ENCODE data around the gene WDR72. TPM values are rescaled to one million over a fixed set of nuclear protein-coding genes. Genes with fewer than 3 reads are reported as not detected.
"Not testable (repeated sequence)": the region's sequence is repeated elsewhere in the genome, so short reads cannot be mapped to it uniquely, and the experiment has no call there.

The WDR72 gene
- total RNA-seq, 1 donor from 2014 or later: 11.8 TPM

- DNase-seq (ENCODE audit: low read depth): no peak
These were observed 169.1 kb downstream of the WDR72 start for GRCh38 chr15:53590380-53590779.

DNA sequence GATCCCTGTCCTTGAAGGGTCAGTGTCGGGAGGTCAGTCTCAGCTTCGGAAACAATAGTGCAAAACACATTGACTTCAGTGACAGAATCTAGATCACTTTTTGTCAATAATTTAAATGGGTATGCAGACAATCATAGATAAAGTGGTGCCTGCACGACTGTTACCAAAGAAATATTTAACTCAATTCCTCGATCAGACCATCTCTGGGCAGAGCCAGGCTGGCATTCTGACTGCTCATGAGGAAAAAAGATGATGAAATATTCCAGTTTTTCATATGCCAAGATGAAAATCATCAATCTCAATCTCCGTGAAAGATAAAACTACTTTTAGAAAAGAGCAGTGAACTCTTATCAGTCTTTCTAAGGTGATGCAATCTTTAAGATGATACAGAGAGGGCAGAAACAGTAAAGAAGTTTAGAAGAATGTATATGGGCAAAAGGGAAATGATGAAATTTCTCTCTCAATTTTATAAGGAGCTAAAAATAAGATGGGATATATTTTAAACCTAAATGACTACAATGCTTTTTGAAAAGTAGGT lies 169.9 kb downstream of the WDR72 start:
- no peak for DNase-seq (ENCODE audit: low read depth)

DNA sequence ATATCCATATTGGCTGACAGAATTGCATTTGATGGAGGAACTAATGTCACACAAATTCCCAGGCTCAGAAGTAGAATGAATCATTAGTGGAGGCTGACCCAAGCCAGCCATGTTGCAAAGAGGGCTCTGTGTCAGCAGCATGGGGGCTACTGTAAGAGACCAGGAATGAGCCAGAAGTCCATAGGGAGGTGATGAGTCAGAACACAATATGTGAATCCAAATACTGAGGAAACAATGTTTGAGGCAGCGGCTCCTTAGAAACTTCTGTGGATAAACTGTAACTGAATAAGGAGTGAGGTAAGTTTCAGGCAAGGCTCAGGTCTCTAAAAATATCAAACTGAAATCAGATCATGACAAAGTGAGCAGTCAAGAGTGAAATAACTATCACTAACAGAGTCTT lies 170.7 kb downstream of the WDR72 start:
- DNase-seq (ENCODE audit: low read depth): peak; percentile 94

- peak; percentile 35 for DNase-seq (ENCODE audit: low read depth)
These were observed 172.7 kb downstream of the WDR72 start for GRCh38 chr15:53586799-53587198.

GRCh38 chr15:53581513-53581912 lies 177.9 kb downstream of the WDR72 start:
- DNase-seq (ENCODE audit: low read depth): no peak

DNA sequence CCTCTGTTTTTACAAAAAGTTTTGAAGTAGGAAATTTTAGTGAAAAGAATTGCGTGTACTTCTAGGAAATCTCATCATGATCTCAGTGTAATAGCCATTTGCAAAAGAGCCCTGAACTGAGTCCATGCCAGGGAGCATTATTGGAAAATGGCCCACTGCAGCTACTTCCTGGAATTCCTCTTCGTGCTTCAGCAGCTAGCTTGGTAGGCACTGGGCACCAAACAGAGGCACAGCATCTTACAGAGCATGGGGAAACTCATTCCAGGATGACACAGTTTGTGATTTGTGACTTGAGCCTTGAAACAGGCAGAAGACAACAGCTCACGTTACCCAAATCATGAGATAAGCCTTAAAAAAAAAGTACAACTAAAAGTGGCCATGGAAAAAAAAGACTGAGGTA lies 179.1 kb downstream of the WDR72 start:
- DNase-seq (ENCODE audit: low read depth): peak; percentile 79

DNA sequence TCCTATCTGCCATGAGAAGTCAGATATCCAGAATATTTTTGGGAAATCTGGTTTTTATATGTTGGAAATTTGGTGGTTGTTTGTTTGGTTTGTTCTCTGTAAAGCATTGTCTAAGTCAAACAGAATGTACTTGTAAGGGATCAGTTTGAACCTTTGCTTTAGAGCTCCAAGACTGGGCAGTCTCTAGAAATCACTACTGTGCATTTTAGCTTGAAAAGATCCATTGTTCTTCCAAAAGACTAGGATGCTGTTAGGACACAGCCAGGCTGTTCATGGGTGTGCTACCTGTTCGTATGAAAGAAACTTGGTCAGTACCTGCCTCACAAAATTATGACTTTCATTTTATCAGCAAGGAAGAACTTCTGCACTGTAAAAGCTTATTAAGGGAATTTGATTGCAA lies 182.6 kb downstream of the WDR72 start:
- no peak for DNase-seq (ENCODE audit: low read depth)

GRCh38 chr15:53573091-53573490 lies 186.4 kb downstream of the WDR72 start:
- DNase-seq (ENCODE audit: low read depth): no peak

- no peak for DNase-seq (ENCODE audit: low read depth)
These were observed 189.5 kb downstream of the WDR72 start for GRCh38 chr15:53569751-53570480.

DNA sequence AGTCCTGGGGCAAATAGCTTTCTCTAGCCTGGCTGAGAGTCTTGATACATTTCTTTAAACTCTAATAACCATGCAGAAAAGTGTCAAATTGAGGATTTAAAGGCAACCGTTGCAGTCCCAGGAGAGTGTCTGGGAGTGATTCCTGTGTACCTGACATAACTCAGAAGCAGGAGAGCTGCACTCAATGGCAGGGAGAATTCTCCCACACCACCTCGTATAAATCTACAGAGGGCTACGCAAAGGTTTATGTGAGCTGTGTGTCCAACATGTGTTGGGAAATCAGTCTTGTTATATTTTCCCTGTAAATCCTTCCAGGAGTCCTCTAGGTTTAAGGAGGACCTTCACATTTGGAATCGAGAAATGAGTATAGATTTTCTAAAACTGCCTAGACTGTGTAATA lies 192.6 kb downstream of the WDR72 start:
- DNase-seq (ENCODE audit: low read depth): no peak

DNA sequence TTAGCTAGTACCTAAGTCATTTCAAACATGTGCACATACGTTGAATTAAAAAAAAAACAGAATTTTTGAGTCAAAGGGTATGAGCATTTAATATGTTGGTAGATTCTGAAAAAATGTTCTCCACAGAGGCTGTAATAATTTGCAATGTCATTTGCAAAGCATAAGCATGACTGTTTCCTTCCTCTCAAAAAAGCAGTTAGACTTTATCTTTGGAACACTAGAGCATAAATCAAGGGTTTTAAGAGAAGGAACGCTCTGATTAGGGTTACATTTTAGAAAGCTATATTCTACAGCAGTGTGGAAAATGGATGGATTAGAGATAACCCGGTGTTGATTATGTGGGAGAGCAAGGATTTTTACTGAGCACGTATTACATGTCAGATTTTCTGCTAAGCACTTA lies 193.7 kb downstream of the WDR72 start:
- no peak for DNase-seq (ENCODE audit: low read depth)

GRCh38 chr15:53564647-53565046 lies 194.8 kb downstream of the WDR72 start:
- no peak for DNase-seq (ENCODE audit: low read depth)

DNA sequence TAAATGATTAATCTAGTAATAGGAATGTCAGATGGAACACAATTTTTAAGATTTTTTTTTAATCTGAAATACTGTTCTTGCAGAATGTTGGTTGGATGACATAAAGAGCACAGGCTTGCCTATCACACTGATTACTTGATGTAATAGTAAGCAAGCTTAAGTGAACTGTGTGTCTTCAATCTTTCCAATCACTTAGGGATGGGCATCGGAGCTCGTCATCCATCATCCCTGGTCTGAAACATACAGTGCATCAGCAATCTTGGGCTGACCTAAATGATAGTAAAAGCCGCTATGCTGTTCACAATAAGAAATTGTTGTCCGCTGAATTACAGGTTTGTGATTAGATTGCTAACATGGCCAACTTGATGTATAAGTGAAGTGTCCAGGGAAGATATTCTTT lies 195.8 kb downstream of the WDR72 start:
- DNase-seq (ENCODE audit: low read depth): no peak

GRCh38 chr15:53559364-53560277 lies 199.8 kb downstream of the WDR72 start:
- DNase-seq (ENCODE audit: low read depth): peak; percentile 79

DNA sequence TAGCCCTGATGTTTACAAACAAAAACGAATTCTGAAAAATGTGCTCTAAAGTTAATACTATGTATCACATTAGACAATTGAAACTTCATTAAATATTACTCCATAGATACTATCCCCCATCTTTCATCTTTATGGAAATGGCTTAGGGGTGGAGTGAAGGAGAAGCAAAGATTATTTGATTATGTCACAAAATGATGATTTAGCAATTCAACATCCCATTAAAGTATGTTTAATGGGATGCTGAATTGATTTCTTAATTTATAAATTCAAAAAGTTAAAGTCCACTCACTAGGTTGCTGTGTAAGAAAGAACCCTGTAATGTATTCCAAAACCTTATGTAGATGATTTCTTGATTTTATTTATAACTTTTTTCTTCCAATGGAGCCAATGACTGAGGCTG lies 201.1 kb downstream of the WDR72 start:
- no peak for DNase-seq (ENCODE audit: low read depth)

GRCh38 chr15:53555226-53555625 lies 204.2 kb downstream of the WDR72 start:
- DNase-seq (ENCODE audit: low read depth): no peak

DNA sequence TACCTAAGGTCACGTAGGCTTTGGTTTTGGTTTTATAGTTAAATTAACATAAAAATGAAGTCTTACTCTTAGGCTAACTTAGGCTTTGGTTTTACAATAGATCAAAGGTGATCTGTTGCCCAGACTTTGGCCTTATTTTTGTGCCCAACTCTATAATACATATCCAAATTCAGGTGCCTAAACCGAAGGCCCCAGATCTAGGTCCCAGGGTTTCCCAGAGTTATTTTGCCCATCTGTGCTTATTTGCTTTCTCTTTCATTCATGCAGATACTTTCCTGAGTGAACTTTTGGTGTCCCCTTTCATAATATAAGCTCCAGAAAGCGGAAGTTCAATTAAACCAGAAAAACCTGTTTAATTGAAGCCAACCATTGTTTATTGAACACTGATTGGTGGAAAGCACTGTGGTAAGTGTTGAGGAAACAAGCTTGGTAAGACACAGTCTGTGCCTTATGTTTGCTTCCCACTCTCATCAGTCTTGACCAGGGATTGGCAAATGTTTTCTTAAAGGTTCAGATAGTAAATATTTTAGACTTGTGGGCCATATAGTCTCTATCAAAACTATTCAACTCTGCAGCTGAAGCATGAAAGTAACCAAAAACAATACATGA lies 209.7 kb downstream of the WDR72 start:
- peak; percentile 42 for DNase-seq (ENCODE audit: low read depth)

- DNase-seq (ENCODE audit: low read depth): no peak
These were observed 211.2 kb downstream of the WDR72 start for GRCh38 chr15:53548236-53548635.

DNA sequence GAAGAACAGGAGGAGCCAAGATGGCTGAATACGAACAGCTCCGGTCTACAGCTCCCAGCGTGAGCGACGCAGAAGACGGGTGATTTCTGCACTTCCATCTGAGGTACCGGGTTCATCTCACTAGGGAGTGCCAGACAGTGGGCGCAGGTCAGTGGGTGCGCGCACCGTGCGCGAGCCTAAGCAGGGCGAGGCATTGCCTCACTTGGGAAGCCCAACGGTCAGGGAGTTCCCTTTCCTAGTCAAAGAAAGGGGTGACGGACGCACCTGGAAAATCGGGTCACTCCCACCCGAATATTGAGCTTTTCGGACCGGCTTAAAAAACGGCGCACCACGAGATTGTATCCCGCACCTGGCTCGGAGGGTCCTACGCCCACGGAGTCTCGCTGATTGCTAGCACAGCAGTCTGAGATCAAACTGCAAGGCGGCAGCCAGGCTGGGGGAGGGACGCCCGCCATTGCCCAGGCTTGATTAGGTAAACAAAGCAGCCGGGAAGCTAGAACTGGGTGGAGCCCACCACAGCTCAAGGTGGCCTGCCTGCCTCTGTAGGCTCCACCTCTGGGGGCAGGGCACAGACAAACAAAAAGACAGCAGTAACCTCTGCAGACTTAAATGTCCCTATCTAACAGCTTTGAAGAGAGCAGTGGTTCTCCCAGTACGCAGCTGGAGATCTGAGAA lies 218.7 kb downstream of the WDR72 start:
- not testable (repeated sequence) for DNase-seq (ENCODE audit: low read depth)

DNA sequence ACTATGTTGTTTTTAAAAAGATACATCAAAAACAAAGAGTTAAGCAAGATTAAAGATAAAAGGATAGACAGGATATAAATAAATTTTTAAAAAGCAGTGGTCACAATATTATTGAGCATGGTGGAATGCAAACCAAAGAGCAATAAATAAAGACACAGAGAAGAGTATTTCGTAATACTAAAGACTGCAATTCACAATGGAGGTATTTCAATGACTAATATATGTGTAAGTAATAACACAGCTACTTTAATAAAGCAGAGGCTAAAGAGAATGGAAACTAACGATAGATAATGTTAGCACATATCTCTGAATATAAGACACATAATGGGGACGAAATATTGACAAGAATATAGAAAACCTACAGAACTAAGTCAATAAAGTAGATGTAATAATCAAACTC lies 219.6 kb downstream of the WDR72 start:
- DNase-seq (ENCODE audit: low read depth): peak; percentile 59

- DNase-seq (ENCODE audit: low read depth): no peak
These were observed 222.9 kb downstream of the WDR72 start for GRCh38 chr15:53536479-53537120.
